Neutrophil (primary cell): Measurements from ENCODE around the gene ISOC2.

Experiments used
- H3K27ac ChIP-seq: fragments of 200-600 bp; sonication (generic); 2 replicates; pipeline ENCODE4 v1.5.1; 2016; ENCODE audit warnings: mild to moderate bottlenecking, moderate library complexity
- H3K27me3 ChIP-seq: fragments of 200-600 bp; sonication (generic); 2 replicates; pipeline ENCODE4 v1.6.0; 2016; ENCODE audit warnings: mild to moderate bottlenecking
- H3K36me3 ChIP-seq: fragments of 200-600 bp; sonication (generic); 2 replicates; pipeline ENCODE4 v1.5.1; 2017
- H3K4me1 ChIP-seq, 2 experiments: fragments of 200-600 bp in 1 of 2; sonication (generic) in 1 of 2; 1 replicate in 1 of 2; 2 replicates in 1 of 2; pipeline versions ENCODE4 v1.5.1 to v1.6.1; 2013 to 2016; ENCODE audit warnings: low read depth in 1 of 2, low read length in 1 of 2, mild to moderate bottlenecking in 1 of 2, moderate library complexity in 1 of 2; ENCODE audit not compliant: control insufficient read depth in 1 of 2, insufficient read depth in 1 of 2
- H3K4me3 ChIP-seq, 2 experiments: fragments of 200-600 bp in 1 of 2; sonication (generic) in 1 of 2; 1 replicate in 1 of 2; 2 replicates in 1 of 2; pipeline ENCODE4 v1.5.1; 2013 to 2016; ENCODE audit warnings: low read depth in 1 of 2, low read length in 1 of 2, mild to moderate bottlenecking in 1 of 2, moderate library complexity in 1 of 2
- H3K9me3 ChIP-seq: fragments of 200-600 bp; sonication (generic); 2 replicates; pipeline ENCODE4 v1.5.1; 2016
- CTCF ChIP-seq: fragments of 200-600 bp; sonication (generic); IDR thresholded peaks from 2 replicates; pipeline ENCODE4 v1.5.1; 2016; ENCODE audit warnings: antibody characterized with exemption

Gene ISOC2

DNA sequence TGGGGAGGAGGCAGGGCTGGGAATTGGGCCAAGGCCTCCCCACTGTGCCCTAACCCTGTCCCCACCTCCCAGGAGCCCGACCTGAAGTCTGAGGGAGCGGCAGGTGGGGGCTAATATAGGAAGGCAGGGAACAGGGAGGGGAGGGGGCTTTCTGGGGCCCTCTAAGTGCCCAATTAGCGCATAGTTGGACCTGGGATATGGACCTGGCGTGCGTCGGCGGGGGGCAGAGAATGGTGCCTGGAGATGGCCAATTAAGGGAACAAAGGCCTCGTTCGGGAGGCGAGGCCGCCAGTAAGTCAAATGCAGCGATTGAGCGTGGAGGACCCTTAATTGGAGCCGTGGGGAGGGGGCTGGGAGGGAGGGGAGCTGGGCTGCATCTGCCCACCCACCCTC is 3.2 kb upstream of the ISOC2 start, which contains the start of gene C19orf85:
TSS of gene C19orf85 (minus strand) at position 90 of the 393 bp plus-strand sequence. CDS start 197 bp downstream, outside the sequence.
- Histone ChIP-seq H3K27me3 (peaks cover 21% of the 10 kb centered on the region), H3K27ac (no peak within 1 kb of the TSS), H3K36me3 (no peaks in the 10 kb centered on the region), H3K4me3 (no peak within 1 kb of the TSS), H3K9me3 (no peaks in the 10 kb centered on the region), H3K4me1 (peaks cover 12 to 21% of the 10 kb centered on the region in 2 experiments)
- no peak for TF ChIP-seq CTCF

- TF ChIP-seq CTCF: no peak
- Histone ChIP-seq H3K4me1 (peaks cover 12 to 21% of the 10 kb centered on the region in 2 experiments), H3K36me3 (no peaks in the 10 kb centered on the region), H3K27ac (no peak overlapping the region), H3K9me3 (no peaks in the 10 kb centered on the region), H3K27me3 (peaks cover 21% of the 10 kb centered on the region), H3K4me3 (no peak overlapping the region)
Observed at GRCh38 chr19:55464039-55464661, 2.7 kb upstream of the ISOC2 start.

DNA sequence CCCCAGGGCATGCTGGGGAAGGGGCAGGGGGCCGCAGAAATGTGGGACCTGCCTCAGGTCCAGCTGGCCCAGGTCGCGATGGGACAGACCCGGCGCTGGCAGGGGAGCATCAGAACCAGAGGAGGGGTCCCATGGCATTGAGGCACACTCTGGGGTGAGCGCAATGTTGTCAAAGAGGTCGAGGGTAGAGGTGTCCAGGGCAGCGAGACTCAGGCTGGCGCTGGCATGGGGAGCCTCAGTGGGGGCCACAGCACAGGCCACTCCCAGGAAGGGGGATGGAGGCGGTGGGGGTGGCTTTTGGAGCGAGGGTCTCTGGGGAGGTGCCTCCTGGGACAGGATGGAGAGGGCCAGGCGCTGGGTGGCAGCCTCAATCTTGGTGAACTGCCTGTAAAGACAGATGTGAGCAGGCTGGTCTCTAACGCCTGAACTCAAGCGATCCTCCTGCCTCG is 2.2 kb upstream of the ISOC2 start:
- H3K27ac ChIP-seq: no peak overlapping the region
- H3K4me3 ChIP-seq: no peak overlapping the region

GRCh38 chr19:55462722-55463121 is 1.3 kb upstream of the ISOC2 start:
- Histone ChIP-seq H3K27me3 (peaks cover 21% of the 10 kb centered on the region), H3K4me1 (peaks cover 12 to 18% of the 10 kb centered on the region in 2 experiments), H3K36me3 (no peaks in the 10 kb centered on the region), H3K4me3 (peak overlapping the region in 1 of 2 experiments; percentile 83), H3K9me3 (no peaks in the 10 kb centered on the region), H3K27ac (no peak overlapping the region)
- TF ChIP-seq CTCF: no peak

More for the DNA sequence above, 2.2 kb upstream of the ISOC2 start:
- peaks cover 21% of the 10 kb centered on the region for H3K27me3 ChIP-seq
- H3K9me3 ChIP-seq: no peaks in the 10 kb centered on the region
- H3K36me3 ChIP-seq: no peaks in the 10 kb centered on the region
- no peak for TF ChIP-seq CTCF
- peaks cover 12 to 21% of the 10 kb centered on the region in 2 experiments for H3K4me1 ChIP-seq

DNA sequence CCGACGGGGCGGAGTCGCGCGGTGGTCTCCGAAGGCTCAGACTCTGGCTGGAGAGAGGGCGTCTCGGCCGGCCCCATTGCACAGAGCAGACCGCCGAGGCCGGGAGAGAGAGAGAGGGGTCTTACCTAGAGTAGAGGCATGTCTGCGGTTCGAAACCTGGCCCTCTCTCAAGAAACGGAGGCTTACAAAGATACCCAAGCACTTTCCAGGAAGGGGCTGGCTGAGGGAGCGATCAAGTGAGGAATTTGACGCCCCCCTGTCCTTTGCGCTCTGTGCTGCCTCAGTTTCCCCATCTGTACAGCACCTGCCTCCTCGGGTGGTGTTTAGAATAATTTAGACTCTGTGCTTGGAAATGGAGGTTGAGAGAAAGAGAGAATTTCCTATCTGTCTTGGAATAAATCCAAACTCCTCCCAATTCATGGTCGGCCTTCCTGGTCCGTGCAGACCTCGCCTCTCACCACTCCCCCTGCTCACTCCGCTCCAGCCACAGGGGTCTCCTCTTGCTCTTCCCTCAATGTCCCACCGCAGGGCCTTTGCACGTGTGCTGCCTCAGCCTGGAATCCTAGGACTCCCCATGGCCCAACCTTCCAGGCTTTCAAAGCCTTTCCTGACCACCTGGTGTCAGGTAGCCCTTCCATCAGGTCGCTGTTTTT is 658 bp upstream of the ISOC2 start:
- TF ChIP-seq CTCF: no peak
- H3K27ac ChIP-seq: peak overlapping the region; percentile 50
- H3K4me1 ChIP-seq: peaks cover 12 to 16% of the 10 kb centered on the region in 2 experiments
- H3K36me3 ChIP-seq: no peaks in the 10 kb centered on the region
- H3K4me3 ChIP-seq: peak overlapping the region; percentile 76 to 83
- H3K27me3 ChIP-seq: peaks cover 17% of the 10 kb centered on the region
- no peaks in the 10 kb centered on the region for H3K9me3 ChIP-seq
